Activated T-helper 1 cell treated with anti-CD3 and anti-CD28 coated beads, Interleukin-12 subunit alpha, Interleukin-12 subunit beta, Interleukin-2, Interleukin-4 antibody, amounts not matched to agents 30 ng/mL and 10 ng/mL and 1 ng/mL, durations not matched to agents 14 hours and 24 hours and 36 hours (primary cell): Measurements from ENCODE around the gene CCDC184. TPM values are rescaled to one million over a fixed set of nuclear protein-coding genes. Genes with fewer than 3 reads are reported as not detected.

Experiments used
- DNase-seq: peaks from one replicate; pipeline ENCODE4 v3.0.0; 2021; ENCODE audit warnings: low spot score
- H3K27ac Mint-ChIP-seq: one replicate; pipeline ENCODE4 v1.8.0; 2021; ENCODE audit warnings: mild to moderate bottlenecking, mixed read lengths
- H3K27me3 Mint-ChIP-seq: one replicate; pipeline ENCODE4 v1.8.0; 2022; ENCODE audit warnings: mild to moderate bottlenecking, moderate library complexity, mixed read lengths; ENCODE audit not compliant: insufficient read depth
- H3K36me3 Mint-ChIP-seq: one replicate; pipeline ENCODE4 v1.8.0; 2021; ENCODE audit warnings: low read depth, mixed read lengths
- H3K4me1 Mint-ChIP-seq: one replicate; pipeline ENCODE4 v1.8.0; 2021; ENCODE audit warnings: low read depth, mixed read lengths
- H3K4me3 Mint-ChIP-seq: one replicate; pipeline ENCODE4 v1.8.0; 2021; ENCODE audit warnings: mild to moderate bottlenecking, moderate library complexity, mixed read lengths
- H3K9me3 Mint-ChIP-seq: one replicate; pipeline ENCODE4 v1.8.0; 2021; ENCODE audit warnings: mixed read lengths
- intact Hi-C: fragments of 100-400 bp; cut with micrococcal nuclease; formaldehyde crosslinking; loops from one replicate; pipeline ENCODE4 v1.15.1; 2024
- total RNA-seq: library from RNA; stranded (reverse); gene quantifications from 2 replicates; pipeline ENCODE4 v1.2.3, GENCODE V29; 2022

The CCDC184 gene
- total RNA-seq, 1 donor from 2014 or later = 0.75 TPM

GRCh38 chr12:48160807-48161206 lies 22.6 kb upstream of the CCDC184 start:
- Mint-ChIP-seq H3K4me1 (peaks cover 27% of the 10 kb centered on the region), H3K9me3 (no peaks in the 10 kb centered on the region), H3K27me3 (peaks cover 10% of the 10 kb centered on the region), H3K36me3 (peaks cover 2% of the 10 kb centered on the region), H3K4me3 (no peak overlapping the region), H3K27ac (no peak overlapping the region)
- no peak for DNase-seq
- intact Hi-C loops = no loop called here

DNA sequence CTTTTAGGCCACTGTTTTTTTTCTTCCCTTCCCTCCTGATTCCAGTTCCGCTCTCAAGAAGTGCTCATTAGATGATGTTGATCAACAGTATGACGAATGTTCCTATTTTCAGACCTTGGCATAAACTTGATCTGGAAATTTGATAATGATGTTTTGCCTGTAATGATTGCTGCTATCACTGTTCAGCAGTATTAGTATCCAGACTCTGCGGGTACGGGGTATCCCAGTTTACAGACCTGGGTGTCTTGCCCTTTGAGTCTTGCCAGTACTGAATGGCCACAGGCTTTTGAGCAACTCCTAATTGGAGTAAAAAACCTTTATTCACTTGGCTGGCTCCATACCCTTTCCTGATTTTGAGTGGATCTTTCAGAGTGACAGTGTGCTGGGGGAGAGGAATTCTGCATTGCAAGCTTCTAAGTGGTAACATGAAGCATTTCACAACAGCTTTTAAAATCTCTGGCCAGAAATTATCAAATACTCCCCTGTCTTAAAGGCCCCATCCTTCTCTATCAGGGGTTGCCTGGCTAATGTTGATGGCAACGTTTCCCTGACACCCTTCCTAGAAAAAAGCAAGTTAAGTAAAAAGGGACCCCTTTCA lies 20.2 kb upstream of the CCDC184 start:
- H3K9me3 Mint-ChIP-seq = no peaks in the 10 kb centered on the region
- no peak overlapping the region for H3K4me3 Mint-ChIP-seq
- peaks cover under 1% of the 10 kb centered on the region for H3K36me3 Mint-ChIP-seq
- intact Hi-C loops = no loop called here
- H3K27me3 Mint-ChIP-seq = peaks cover 18% of the 10 kb centered on the region
- DNase-seq = no peak
- no peak overlapping the region for H3K27ac Mint-ChIP-seq
- peaks cover 7% of the 10 kb centered on the region for H3K4me1 Mint-ChIP-seq

GRCh38 chr12:48164451-48164850 lies 19.0 kb upstream of the CCDC184 start:
- DNase-seq = no peak
- peaks cover 6% of the 10 kb centered on the region for H3K4me1 Mint-ChIP-seq
- H3K27ac Mint-ChIP-seq = no peak overlapping the region
- intact Hi-C loops = loop anchor here (2.0 kb wide), 5 partner anchors 24 to 304 kb away; partner anchors contain the start of genes SENP1 and VDR
- peaks cover 23% of the 10 kb centered on the region for H3K27me3 Mint-ChIP-seq
- no peak overlapping the region for H3K4me3 Mint-ChIP-seq
- H3K9me3 Mint-ChIP-seq = no peaks in the 10 kb centered on the region
- H3K36me3 Mint-ChIP-seq = no peaks in the 10 kb centered on the region

GRCh38 chr12:48165089-48165981 lies 18.1 kb upstream of the CCDC184 start:
- no peaks in the 10 kb centered on the region for H3K36me3 Mint-ChIP-seq
- no peak overlapping the region for H3K27ac Mint-ChIP-seq
- H3K27me3 Mint-ChIP-seq = peaks cover 23% of the 10 kb centered on the region
- H3K9me3 Mint-ChIP-seq = no peaks in the 10 kb centered on the region
- H3K4me3 Mint-ChIP-seq = no peak overlapping the region
- peak; percentile 34 for DNase-seq
- H3K4me1 Mint-ChIP-seq = peaks cover 6% of the 10 kb centered on the region
- intact Hi-C loops = loop anchor here (1.0 to 5.0 kb wide), 10 partner anchors 8 to 450 kb away; partner anchors contain the start of genes ASB8, COL2A1, SENP1 and TMEM106C

- no peak overlapping the region for H3K4me3 Mint-ChIP-seq
- H3K36me3 Mint-ChIP-seq = no peaks in the 10 kb centered on the region
- H3K4me1 Mint-ChIP-seq = peaks cover 6% of the 10 kb centered on the region
- no peak overlapping the region for H3K27ac Mint-ChIP-seq
- intact Hi-C loops = loop anchor here (5.0 kb wide), 2 partner anchors 167 to 332 kb away; partner anchors contain the start of gene COL2A1
- no peak for DNase-seq
- peaks cover 20% of the 10 kb centered on the region for H3K27me3 Mint-ChIP-seq
- no peaks in the 10 kb centered on the region for H3K9me3 Mint-ChIP-seq
These were observed 14.4 kb upstream of the CCDC184 start for GRCh38 chr12:48169011-48169410.

DNA sequence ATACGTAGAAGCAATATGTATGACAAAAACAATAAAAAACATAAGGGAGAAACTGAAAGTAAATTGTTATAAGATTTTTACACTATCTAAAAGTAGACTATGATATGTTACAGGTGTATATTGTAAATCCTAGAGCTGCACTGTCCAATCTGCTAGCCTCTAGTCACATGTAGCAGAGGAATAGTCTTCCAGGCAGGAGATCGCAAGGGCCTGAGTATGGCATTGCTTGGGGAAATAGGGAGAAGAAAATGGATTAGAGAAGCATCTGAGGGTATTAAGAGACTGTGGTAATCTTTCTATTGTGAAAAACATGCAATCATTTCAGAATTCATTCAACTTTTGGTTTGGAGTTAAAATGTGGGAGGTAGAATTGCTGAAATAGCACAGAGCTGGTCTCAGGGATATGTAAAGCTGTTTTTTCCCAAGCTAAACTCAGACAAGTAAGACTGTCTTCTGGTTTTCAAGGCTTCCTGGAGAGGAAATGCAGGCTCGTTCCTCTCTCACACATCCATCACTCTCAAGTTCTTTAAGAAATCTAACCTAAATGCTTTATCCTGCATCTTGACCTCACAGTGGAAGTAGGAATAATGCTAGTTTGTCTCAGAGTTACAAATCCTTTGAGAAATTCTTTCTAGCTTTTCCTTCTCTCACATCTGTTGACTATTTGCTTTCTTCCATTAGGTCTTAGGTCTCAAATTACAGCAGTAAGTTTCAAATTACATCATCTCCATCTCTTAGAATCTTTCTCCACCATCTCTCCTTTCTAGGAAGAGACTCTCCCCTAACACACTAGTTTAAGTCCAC lies 7.6 kb upstream of the CCDC184 start:
- no peak for DNase-seq
- intact Hi-C loops = no loop called here
- Mint-ChIP-seq H3K36me3 (peaks cover 2% of the 10 kb centered on the region), H3K4me1 (peaks cover 17% of the 10 kb centered on the region), H3K9me3 (no peaks in the 10 kb centered on the region), H3K27me3 (peaks cover 16% of the 10 kb centered on the region), H3K27ac (no peak overlapping the region), H3K4me3 (peak overlapping the region; percentile 21)

GRCh38 chr12:48176417-48176751 lies 7.1 kb upstream of the CCDC184 start:
- Mint-ChIP-seq H3K27me3 (peaks cover 20% of the 10 kb centered on the region), H3K4me3 (peak overlapping the region; percentile 2), H3K9me3 (no peaks in the 10 kb centered on the region), H3K27ac (no peak overlapping the region), H3K4me1 (peaks cover 23% of the 10 kb centered on the region), H3K36me3 (peaks cover 2% of the 10 kb centered on the region)
- no peak for DNase-seq
- intact Hi-C loops = no loop called here

- intact Hi-C loops = no loop called here
- DNase-seq = no peak
- Mint-ChIP-seq H3K27me3 (peaks cover 27% of the 10 kb centered on the region), H3K27ac (no peak overlapping the region), H3K4me3 (no peak overlapping the region), H3K36me3 (peaks cover 2% of the 10 kb centered on the region), H3K4me1 (peaks cover 39% of the 10 kb centered on the region), H3K9me3 (no peaks in the 10 kb centered on the region)
These were observed 5.5 kb upstream of the CCDC184 start for GRCh38 chr12:48177982-48178381.

- intact Hi-C loops = no loop called here
- H3K27ac Mint-ChIP-seq = no peak overlapping the region
These were observed 4.0 kb upstream of the CCDC184 start for GRCh38 chr12:48179466-48179865.

GRCh38 chr12:48180424-48180823 lies 3.0 kb upstream of the CCDC184 start:
- no peaks in the 10 kb centered on the region for H3K9me3 Mint-ChIP-seq
- no peak overlapping the region for H3K4me3 Mint-ChIP-seq
- no peak overlapping the region for H3K27ac Mint-ChIP-seq
- DNase-seq = no peak
- H3K36me3 Mint-ChIP-seq = peaks cover 2% of the 10 kb centered on the region
- H3K27me3 Mint-ChIP-seq = peaks cover 40% of the 10 kb centered on the region
- peaks cover 40% of the 10 kb centered on the region for H3K4me1 Mint-ChIP-seq
- intact Hi-C loops = loop anchor here (5.0 kb wide), 4 partner anchors 73 to 473 kb away; partner anchors contain the start of genes COL2A1, RPAP3 and SENP1

More at GRCh38 chr12:48179466-48179865, 4.0 kb upstream of the CCDC184 start:
- Mint-ChIP-seq H3K9me3 (no peaks in the 10 kb centered on the region), H3K4me3 (no peak overlapping the region), H3K36me3 (peaks cover 2% of the 10 kb centered on the region), H3K27me3 (peaks cover 31% of the 10 kb centered on the region), H3K4me1 (peaks cover 40% of the 10 kb centered on the region)
- no peak for DNase-seq

GRCh38 chr12:48180857-48181495 lies 2.5 kb upstream of the CCDC184 start:
- H3K27me3 Mint-ChIP-seq = peaks cover 46% of the 10 kb centered on the region
- peaks cover 40% of the 10 kb centered on the region for H3K4me1 Mint-ChIP-seq
- H3K9me3 Mint-ChIP-seq = no peaks in the 10 kb centered on the region

GRCh38 chr12:48182631-48183030 lies 813 bp upstream of the CCDC184 start:
- intact Hi-C loops = loop anchor here (1.0 to 5.0 kb wide), 6 partner anchors 16 to 475 kb away; partner anchors contain the start of genes ASB8, COL2A1, RPAP3 and SENP1
- Mint-ChIP-seq H3K27me3 (peaks cover 52% of the 10 kb centered on the region), H3K9me3 (no peaks in the 10 kb centered on the region), H3K36me3 (peaks cover 2% of the 10 kb centered on the region), H3K4me3 (peak overlapping the region; percentile 91), H3K4me1 (peaks cover 35% of the 10 kb centered on the region), H3K27ac (peak overlapping the region; percentile 82)
- DNase-seq = no peak

More at GRCh38 chr12:48180857-48181495, 2.5 kb upstream of the CCDC184 start:
- intact Hi-C loops = loop anchor here (5.0 kb wide), 4 partner anchors 74 to 474 kb away; partner anchors contain the start of genes COL2A1, RPAP3 and SENP1
- Mint-ChIP-seq H3K4me3 (no peak overlapping the region), H3K36me3 (peaks cover 2% of the 10 kb centered on the region), H3K27ac (no peak overlapping the region)
- no peak for DNase-seq
